HFFc6 (cell line): ENCODE results near the gene DUSP14. TPM values are rescaled to one million over a fixed set of nuclear protein-coding genes. Genes with fewer than 3 reads are reported as not detected.
A peak's percentile ranks its signal among the peaks of the same experiment; 100 is the strongest.
"Not testable (repeated sequence)": the region's sequence is repeated elsewhere in the genome, so short reads cannot be mapped to it uniquely, and the experiment has no call there.

Experiments
- DNase-seq: peaks from one replicate; pipeline ENCODE4 v3.0.0-alpha.2; 2018
- H3K27ac Mint-ChIP-seq: 2 replicates; pipeline ENCODE4 v1.8.0; 2020; ENCODE audit warnings: mild to moderate bottlenecking, mixed read lengths
- H3K27me3 Mint-ChIP-seq: 2 replicates; pipeline ENCODE4 v1.8.0; 2021; ENCODE audit warnings: mild to moderate bottlenecking, moderate library complexity, mixed read lengths; ENCODE audit not compliant: insufficient read depth
- H3K36me3 Mint-ChIP-seq: 2 replicates; pipeline ENCODE4 v1.8.0; 2021; ENCODE audit warnings: low read depth, mixed read lengths
- H3K4me1 Mint-ChIP-seq: 2 replicates; pipeline ENCODE4 v1.8.0; 2020; ENCODE audit warnings: low read depth, mixed read lengths
- H3K4me3 Mint-ChIP-seq: 2 replicates; pipeline ENCODE4 v1.8.0; 2020; ENCODE audit warnings: mild to moderate bottlenecking, moderate library complexity, mixed read lengths
- H3K9me3 Mint-ChIP-seq: 2 replicates; pipeline ENCODE4 v1.8.0; 2020; ENCODE audit warnings: mild to moderate bottlenecking, mixed read lengths
- total RNA-seq, 6 experiments: library from RNA; stranded (reverse); fragmentation: NEBNext Ultra II Directional; extraction: Animal tissue kit (Norgen Biotek cat#: 25700); gene quantifications; 2 replicates in 1 of 6; 3 replicates in 5 of 6; pipeline ENCODE4 v1.2.3, GENCODE V29; 2021
- TF ChIP-seq, protein P1 (sequence below): fragments of 200-600 bp; sonication (generic); IDR thresholded peaks from 2 replicates; pipeline ENCODE4 v1.5.0; 2021; ENCODE audit warnings: antibody characterized with exemption, mild to moderate bottlenecking

DUSP14 gene
- total RNA-seq, 6 experiments from 2014 or later = 80.7 to 114 (median 97.4) TPM

DNA sequence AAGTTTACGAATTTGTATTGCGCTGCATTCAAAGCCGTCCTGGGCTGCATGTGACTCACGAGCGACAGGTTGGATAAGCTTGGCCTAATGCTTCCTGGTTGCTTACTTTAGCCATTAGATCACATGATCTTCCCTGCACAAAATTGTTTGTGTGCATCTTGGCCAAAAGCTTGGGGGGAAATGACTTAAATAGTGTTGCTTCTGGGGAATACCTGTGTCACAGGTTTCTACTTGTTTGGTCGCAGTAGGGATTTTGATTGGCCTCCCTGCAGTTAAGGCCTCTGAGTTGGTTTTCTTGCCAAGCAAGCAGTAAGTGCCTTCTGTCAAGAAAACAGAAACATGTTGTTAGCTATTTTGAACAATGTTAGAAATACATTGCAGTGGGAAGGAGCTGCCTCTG lies 39.6 kb upstream of the DUSP14 start:
- Mint-ChIP-seq H3K4me3 (no peak overlapping the region), H3K9me3 (no peaks in the 10 kb centered on the region), H3K36me3 (peaks cover 18% of the 10 kb centered on the region), H3K27ac (no peak overlapping the region), H3K27me3 (no peaks in the 10 kb centered on the region), H3K4me1 (peaks cover 63% of the 10 kb centered on the region)
- DNase-seq = no peak
- TF ChIP-seq, protein P1, sequence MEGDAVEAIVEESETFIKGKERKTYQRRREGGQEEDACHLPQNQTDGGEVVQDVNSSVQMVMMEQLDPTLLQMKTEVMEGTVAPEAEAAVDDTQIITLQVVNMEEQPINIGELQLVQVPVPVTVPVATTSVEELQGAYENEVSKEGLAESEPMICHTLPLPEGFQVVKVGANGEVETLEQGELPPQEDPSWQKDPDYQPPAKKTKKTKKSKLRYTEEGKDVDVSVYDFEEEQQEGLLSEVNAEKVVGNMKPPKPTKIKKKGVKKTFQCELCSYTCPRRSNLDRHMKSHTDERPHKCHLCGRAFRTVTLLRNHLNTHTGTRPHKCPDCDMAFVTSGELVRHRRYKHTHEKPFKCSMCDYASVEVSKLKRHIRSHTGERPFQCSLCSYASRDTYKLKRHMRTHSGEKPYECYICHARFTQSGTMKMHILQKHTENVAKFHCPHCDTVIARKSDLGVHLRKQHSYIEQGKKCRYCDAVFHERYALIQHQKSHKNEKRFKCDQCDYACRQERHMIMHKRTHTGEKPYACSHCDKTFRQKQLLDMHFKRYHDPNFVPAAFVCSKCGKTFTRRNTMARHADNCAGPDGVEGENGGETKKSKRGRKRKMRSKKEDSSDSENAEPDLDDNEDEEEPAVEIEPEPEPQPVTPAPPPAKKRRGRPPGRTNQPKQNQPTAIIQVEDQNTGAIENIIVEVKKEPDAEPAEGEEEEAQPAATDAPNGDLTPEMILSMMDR = no peak

DNA sequence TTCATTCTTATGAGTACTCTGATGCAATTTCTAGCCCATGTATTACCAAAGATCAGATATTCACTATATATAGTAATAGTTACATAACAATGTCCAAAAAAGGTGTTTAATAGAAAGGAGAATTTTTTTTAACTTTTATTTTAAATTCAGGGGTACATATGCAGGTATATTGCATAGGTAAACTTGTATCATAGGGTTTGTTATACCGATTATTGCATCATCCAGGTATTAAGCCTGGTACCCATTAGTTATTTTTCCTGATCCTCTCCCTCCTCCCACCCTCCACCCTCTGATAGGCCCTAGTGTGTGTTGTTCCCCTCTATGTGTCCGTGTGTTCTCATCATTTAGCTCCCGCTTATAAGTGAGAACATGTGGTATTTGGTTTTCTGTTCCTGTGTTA lies 31.9 kb upstream of the DUSP14 start:
- not testable (repeated sequence) for H3K36me3 Mint-ChIP-seq, H3K27me3 Mint-ChIP-seq, H3K9me3 Mint-ChIP-seq, DNase-seq, H3K4me3 Mint-ChIP-seq, H3K27ac Mint-ChIP-seq
- peaks cover 49% of the 10 kb centered on the region for H3K4me1 Mint-ChIP-seq

DNA sequence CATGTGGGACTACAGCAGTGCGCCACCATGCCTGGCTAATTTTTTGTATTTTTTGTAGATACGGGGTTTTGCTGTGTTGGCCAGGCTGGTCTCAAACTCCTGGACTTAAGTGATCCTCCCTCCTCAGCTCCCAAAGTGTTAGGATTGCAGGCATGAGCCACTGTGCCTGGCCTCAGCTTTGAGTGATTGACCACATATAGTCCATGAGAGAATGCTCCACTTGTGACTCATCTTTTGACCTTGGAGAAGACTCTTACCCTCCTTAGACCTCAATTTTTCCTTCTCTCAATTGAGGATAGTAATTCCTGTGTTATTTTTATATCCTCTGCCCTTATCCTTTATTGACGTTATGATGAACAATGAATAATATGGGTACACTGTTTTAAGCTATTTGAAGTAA lies 30.9 kb upstream of the DUSP14 start:
- no peaks in the 10 kb centered on the region for H3K27me3 Mint-ChIP-seq
- H3K27ac Mint-ChIP-seq = peak overlapping the region; percentile 87
- TF ChIP-seq, protein P1 = no peak
- H3K9me3 Mint-ChIP-seq = no peaks in the 10 kb centered on the region
- peaks cover 8% of the 10 kb centered on the region for H3K36me3 Mint-ChIP-seq
- peak overlapping the region; percentile 56 for H3K4me3 Mint-ChIP-seq
- H3K4me1 Mint-ChIP-seq = peaks cover 42% of the 10 kb centered on the region
- DNase-seq = peak; percentile 90

DNA sequence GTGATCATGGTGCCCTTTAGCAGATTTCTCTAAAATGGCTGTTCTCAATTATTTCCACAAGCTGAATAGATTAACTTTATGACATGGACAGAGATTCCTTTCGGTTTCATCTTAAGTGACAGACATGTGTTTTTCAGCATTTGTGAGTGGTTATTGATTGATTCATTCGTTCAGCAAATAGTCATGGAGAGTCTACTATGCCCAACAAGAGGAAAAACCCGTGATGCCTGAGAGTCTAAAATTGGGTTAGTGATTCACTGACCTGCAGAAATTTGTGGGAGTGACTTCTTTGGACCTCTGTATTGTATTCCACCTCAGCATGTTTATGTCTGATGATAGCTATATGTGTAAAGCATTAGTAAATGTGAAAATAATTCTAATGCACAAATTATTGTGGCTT lies 28.0 kb upstream of the DUSP14 start:
- TF ChIP-seq, protein P1 = no peak
- H3K27me3 Mint-ChIP-seq = no peaks in the 10 kb centered on the region
- no peak overlapping the region; the same call in 1 of the 2 replicates for H3K4me3 Mint-ChIP-seq
- H3K27ac Mint-ChIP-seq = peak overlapping the region; percentile 65
- no peaks in the 10 kb centered on the region for H3K9me3 Mint-ChIP-seq
- DNase-seq = peak; percentile 16
- H3K4me1 Mint-ChIP-seq = peaks cover 60% of the 10 kb centered on the region
- H3K36me3 Mint-ChIP-seq = peaks cover 27% of the 10 kb centered on the region

DNA sequence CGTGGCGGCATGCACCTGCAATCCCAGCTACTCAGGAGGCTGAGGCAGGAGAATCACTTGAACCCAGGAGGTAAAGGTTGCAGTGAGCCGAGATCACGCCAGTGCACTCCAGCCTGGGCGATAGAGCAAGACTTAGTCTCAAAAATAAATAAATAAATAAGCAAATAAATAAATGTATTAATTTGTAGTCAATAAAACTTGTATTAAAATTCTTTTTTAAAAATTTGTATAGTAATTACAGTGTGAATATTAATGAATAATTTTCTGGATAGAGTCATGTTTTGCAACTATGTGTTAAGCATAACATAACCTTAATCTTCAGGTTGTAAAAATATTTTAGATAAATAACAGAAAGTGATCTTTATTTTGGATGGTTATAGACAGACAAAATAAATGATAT lies 27.2 kb upstream of the DUSP14 start:
- H3K4me3 Mint-ChIP-seq = no peak overlapping the region
- no peak for DNase-seq
- H3K27me3 Mint-ChIP-seq = no peaks in the 10 kb centered on the region
- no peaks in the 10 kb centered on the region for H3K9me3 Mint-ChIP-seq
- H3K36me3 Mint-ChIP-seq = peaks cover 27% of the 10 kb centered on the region
- TF ChIP-seq, protein P1 = no peak
- peaks cover 61% of the 10 kb centered on the region for H3K4me1 Mint-ChIP-seq
- no peak overlapping the region for H3K27ac Mint-ChIP-seq

DNA sequence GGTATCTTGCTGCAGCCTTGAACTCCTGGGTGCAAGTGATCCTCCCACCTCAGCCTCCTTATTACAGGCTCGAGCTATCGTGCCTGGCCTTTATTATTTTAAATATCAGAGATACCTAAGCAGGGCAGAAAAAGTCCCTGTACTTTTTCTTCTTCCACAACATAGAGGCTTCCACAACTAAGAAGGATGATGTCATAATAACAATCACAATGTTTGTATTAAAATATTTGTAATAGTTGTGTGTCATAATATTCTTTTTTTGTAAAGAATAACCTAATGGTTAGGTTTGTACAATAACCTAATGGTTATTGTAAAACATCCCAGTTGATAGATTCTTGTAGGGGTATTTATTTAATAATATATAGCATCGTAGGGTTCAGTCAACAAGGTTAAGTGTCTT lies 26.7 kb upstream of the DUSP14 start:
- Mint-ChIP-seq H3K36me3 (peaks cover 27% of the 10 kb centered on the region), H3K4me3 (no peak overlapping the region), H3K27me3 (no peaks in the 10 kb centered on the region), H3K9me3 (no peaks in the 10 kb centered on the region), H3K27ac (no peak overlapping the region), H3K4me1 (peaks cover 58% of the 10 kb centered on the region)
- TF ChIP-seq, protein P1 = no peak
- no peak for DNase-seq
